H1 (cell line): ENCODE data around the gene ZNF3. TPM values are rescaled to one million over a fixed set of nuclear protein-coding genes. Genes with fewer than 3 reads are reported as not detected.

ENCODE experiments used
- CBX5 ChIP-seq: fragments of 300-800, 300-1000 bp; sonication (generic); IDR thresholded peaks from 2 replicates; pipeline ENCODE4 v1.7.1; 2016; ENCODE audit warnings: antibody characterized with exemption, low read length, low read depth
- CHD2 ChIP-seq: IDR thresholded peaks from 2 replicates; pipeline ENCODE4 v1.6.1; 2012; ENCODE audit warnings: low read length, improper control_type of control experiment
- HDAC2 ChIP-seq, 2 experiments: fragments of 300-600 bp in 1 of 2; sonication (generic) in 1 of 2; IDR thresholded peaks; 2 replicates each; pipeline ENCODE4 v1.6.1; 2011 to 2012; ENCODE audit warnings: low read depth in 2 of 2, low read length in 2 of 2, mild to moderate bottlenecking in 2 of 2, moderate library complexity in 2 of 2, borderline replicate concordance in 1 of 2, inconsistent platforms in 1 of 2
- JUND ChIP-seq: IDR thresholded peaks from 2 replicates; pipeline ENCODE4 v1.6.1; 2011; ENCODE audit warnings: mild to moderate bottlenecking, improper control_type of control experiment, low read length
- KDM1A ChIP-seq: fragments of 200-600, 300-600 bp; sonication (generic); IDR thresholded peaks from 2 replicates; pipeline ENCODE4 v1.7.1; 2016; ENCODE audit warnings: mild to moderate bottlenecking, low read length, borderline replicate concordance
- KDM4A ChIP-seq: IDR thresholded peaks from one replicate; pipeline ENCODE4 v1.7.1; 2012; ENCODE audit warnings: low read depth, mild to moderate bottlenecking, moderate library complexity, low read length, inconsistent platforms; ENCODE audit not compliant: severe bottlenecking
- NRF1 ChIP-seq: IDR thresholded peaks from 2 replicates; pipeline ENCODE4 v1.6.1; 2011; ENCODE audit warnings: mild to moderate bottlenecking, low read depth, low read length, improper control_type of control experiment
- PHF8 ChIP-seq: fragments of 200-600 bp; sonication (generic); conservative IDR thresholded peaks from 2 replicates; pipeline ENCODE4 v1.7.1; 2012; ENCODE audit warnings: low read depth, mild to moderate bottlenecking, inconsistent platforms, low read length, moderate library complexity
- SIN3A ChIP-seq, 2 experiments: IDR thresholded peaks in 1 of 2; conservative IDR thresholded peaks in 1 of 2; 2 replicates each; pipeline ENCODE4 v1.6.1; 2011 to 2012; ENCODE audit warnings: low read length in 2 of 2, improper control_type of control experiment in 1 of 2, low read depth in 1 of 2, mild to moderate bottlenecking in 1 of 2
- TAF1 ChIP-seq: IDR thresholded peaks from 2 replicates; pipeline ENCODE4 v1.6.1; 2011; ENCODE audit warnings: mild to moderate bottlenecking, low read depth, low read length
- TAF7 ChIP-seq: optimal IDR thresholded peaks from 2 replicates; pipeline ENCODE3; 2011; ENCODE audit warnings: low read depth, mild to moderate bottlenecking, inconsistent platforms, low read length, moderate library complexity, borderline replicate concordance
- polyA plus RNA-seq, 7 experiments: library from polyadenylated mRNA; depleted of rRNA in 3 of 7; stranded (reverse) in 5 of 7; unstranded in 2 of 7; fragments of >200 nt in 5 of 7; fragments of 200-250 nt in 2 of 7; gene quantifications; 1 replicate in 5 of 7; 2 replicates in 1 of 7; 4 replicates in 1 of 7; pipeline versions ENCODE4 v1.2.1 to v1.2.3, GENCODE V29; 2011 to 2013; ENCODE audit warnings: missing spikeins in 2 of 7, mixed read lengths in 2 of 7
- total RNA-seq: library from RNA; stranded (reverse); fragmentation: NEBNext Ultra II Directional; extraction: Animal tissue kit (Norgen Biotek cat#: 25700); gene quantifications from 2 replicates; pipeline ENCODE4 v1.2.1, GENCODE V29; 2021
- TF ChIP-seq, protein P1 (sequence below): IDR thresholded peaks from 2 replicates; pipeline ENCODE4 v1.6.1; 2012; ENCODE audit warnings: inconsistent platforms

Gene ZNF3
- total and polyA plus RNA-seq, 2 of the 8 experiments (the other 6 are each of a cell fraction or from before 2014, with no cell fraction given), result 26.9 to 49.1 TPM

DNA sequence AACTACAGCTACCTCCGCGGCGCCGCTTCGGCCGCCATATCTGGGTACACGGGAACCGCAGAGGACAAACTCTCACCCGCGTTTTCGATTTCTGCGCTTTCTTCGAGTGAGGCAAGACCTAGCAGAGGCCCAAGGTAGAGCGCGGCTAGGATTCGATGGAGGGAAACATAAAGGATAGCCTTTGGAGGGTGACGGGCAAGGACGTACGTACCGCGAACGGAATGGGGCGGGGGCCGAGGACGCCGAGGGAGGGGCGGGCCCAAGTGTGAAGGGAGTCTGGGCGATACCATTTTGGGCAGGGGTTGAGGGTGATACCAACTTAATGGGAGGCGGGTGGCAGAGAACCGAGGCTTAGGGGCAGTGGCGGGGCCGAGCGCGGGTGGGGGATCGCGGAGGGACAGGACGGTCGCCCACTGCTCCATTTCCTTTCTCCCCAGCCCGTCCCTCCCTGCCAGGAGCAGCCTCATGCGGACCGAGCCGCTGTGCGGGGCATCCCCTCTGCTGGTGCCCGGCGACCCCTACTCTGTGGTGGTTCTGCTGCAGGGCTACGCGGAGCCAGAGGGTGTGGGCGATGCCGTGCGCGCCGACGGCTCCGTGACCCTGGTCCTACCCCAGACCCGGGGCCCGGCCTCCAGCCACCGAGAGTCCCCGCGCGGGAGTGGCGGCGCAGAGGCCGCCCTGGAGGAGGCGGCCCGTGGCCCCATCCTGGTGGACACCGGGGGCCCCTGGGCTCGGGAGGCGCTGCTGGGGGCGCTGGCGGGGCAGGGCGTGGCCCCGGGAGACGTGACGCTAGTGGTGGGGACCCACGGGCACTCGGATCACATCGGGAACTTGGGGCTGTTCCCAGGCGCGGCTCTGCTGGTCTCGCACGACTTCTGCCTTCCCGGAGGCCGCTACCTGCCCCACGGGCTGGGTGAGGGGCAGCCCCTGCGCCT lies 45.7 kb upstream of the ZNF3 start, which contains the start of gene MBLAC1 (continued):
- TF ChIP-seq KDM4A (peak; percentile 86), TAF7 (peak; percentile 77), PHF8 (peak; percentile 90), TAF1 (peak; percentile 82), NRF1 (no peak), JUND (peak; percentile 95), SIN3A (conservative IDR thresholded peaks at IDR 0.05 in 1 of 2, IDR thresholded peaks at IDR 0.05 in 1 of 2; ENCODE audit: low read depth in 1 of 2, low read length in 2 of 2) (peak in 1 of 2 experiments; percentile 85; a peak in 2 of 4 replicates), HDAC2 (IDR thresholded peaks at IDR 0.05; ENCODE audit: borderline replicate concordance in 1 of 2, low read depth in 2 of 2, low read length in 2 of 2) (peak in 1 of 2 experiments; percentile 1; a peak in 1 of 4 replicates), KDM1A (0 out of 2 replicates have a peak, but pooled peaks have one; percentile 7), CHD2 (peak; percentile 73), CBX5 (no peak)
- TF ChIP-seq, protein P1, sequence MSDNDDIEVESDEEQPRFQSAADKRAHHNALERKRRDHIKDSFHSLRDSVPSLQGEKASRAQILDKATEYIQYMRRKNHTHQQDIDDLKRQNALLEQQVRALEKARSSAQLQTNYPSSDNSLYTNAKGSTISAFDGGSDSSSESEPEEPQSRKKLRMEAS, result peak; percentile 65
